ENCODE data around the gene RAB31.

GRCh38 chr18:9824952-9825371, 116.9 kb downstream of the RAB31 start:
- TF ChIP-seq CTCF (IDR thresholded peaks at IDR 0.05; ENCODE audit: low read depth, low read length) (no peak), POLR2A (IDR thresholded peaks at IDR 0.05; ENCODE audit: extremely low read depth, insufficient read length) (no peak), MAX (IDR thresholded peaks at IDR 0.05; ENCODE audit: low read depth, low read length) (peak; percentile 10; the same call in 1 of the 2 replicates), MYC (IDR thresholded peaks at IDR 0.05; ENCODE audit: low read depth, low read length) (no peak)
